Measurements from ENCODE around the gene IL15RA.
"Not testable (repeated sequence)": the region's sequence is repeated elsewhere in the genome, so short reads cannot be mapped to it uniquely, and the experiment has no call there.

IL15RA gene

GRCh38 chr10:6005856-6006395, 28.6 kb upstream of the IL15RA start:
- DNase-seq = no peak

GRCh38 chr10:6005161-6005804, 27.9 kb upstream of the IL15RA start:
- DNase-seq = not testable (repeated sequence)

GRCh38 chr10:6002809-6003510, 25.6 kb upstream of the IL15RA start:
- DNase-seq = no peak

- no peak for DNase-seq
Measured at GRCh38 chr10:5999440-6000165, 22.3 kb upstream of the IL15RA start.

- no peak for DNase-seq
Measured at GRCh38 chr10:5996696-5997095, 19.4 kb upstream of the IL15RA start.

- no peak for DNase-seq
Measured at GRCh38 chr10:5992398-5992797, 15.1 kb upstream of the IL15RA start.

GRCh38 chr10:5991708-5992107, 14.4 kb upstream of the IL15RA start:
- no peak for DNase-seq

GRCh38 chr10:5989756-5990155, 12.4 kb upstream of the IL15RA start:
- no peak for DNase-seq

- no peak for DNase-seq
Measured at GRCh38 chr10:5988336-5988920, 11.1 kb upstream of the IL15RA start.

GRCh38 chr10:5987747-5988146, 10.4 kb upstream of the IL15RA start:
- no peak for DNase-seq

GRCh38 chr10:5985029-5985428, 7.7 kb upstream of the IL15RA start:
- no peak for DNase-seq

GRCh38 chr10:5983774-5984173, 6.4 kb upstream of the IL15RA start:
- DNase-seq = no peak

- no peak for DNase-seq
Measured at GRCh38 chr10:5981529-5981928, 4.2 kb upstream of the IL15RA start.

GRCh38 chr10:5978230-5978489, 817 bp upstream of the IL15RA start:
- no peak for DNase-seq

GRCh38 chr10:5976512-5977470, 552 bp downstream of the IL15RA start:
- DNase-seq = peak; percentile 29

- no peak for DNase-seq
Measured at GRCh38 chr10:5975641-5976473, 1.5 kb downstream of the IL15RA start.

GRCh38 chr10:5973069-5973468, 4.3 kb downstream of the IL15RA start:
- DNase-seq = no peak

GRCh38 chr10:5971886-5972285, 5.5 kb downstream of the IL15RA start:
- no peak for DNase-seq

- DNase-seq = no peak
Measured at GRCh38 chr10:5971315-5971832, 6.0 kb downstream of the IL15RA start.

- no peak for DNase-seq
Measured at GRCh38 chr10:5970527-5970926, 6.8 kb downstream of the IL15RA start.

- DNase-seq = no peak
Measured at GRCh38 chr10:5970066-5970465, 7.3 kb downstream of the IL15RA start.
